Ishikawa (cell line): Measurements from ENCODE around the gene PTDSS2.

Source experiments
- CEBPB ChIP-seq: IDR thresholded peaks from 2 replicates; pipeline ENCODE4 v1.6.1; 2012
- CREB1 ChIP-seq: IDR thresholded peaks from 2 replicates; pipeline ENCODE4 v1.6.1; 2012; ENCODE audit warnings: low read depth
- EGR1 ChIP-seq: IDR thresholded peaks from 2 replicates; pipeline ENCODE4 v1.6.1; 2012
- EP300 ChIP-seq: IDR thresholded peaks from 2 replicates; pipeline ENCODE4 v1.6.1; 2012; ENCODE audit warnings: borderline replicate concordance
- FOXM1 ChIP-seq: IDR thresholded peaks from 2 replicates; pipeline ENCODE4 v1.6.1; 2012; ENCODE audit warnings: low read depth, borderline replicate concordance
- MAX ChIP-seq: IDR thresholded peaks from 2 replicates; pipeline ENCODE4 v1.6.1; 2012
- NFIC ChIP-seq: IDR thresholded peaks from 2 replicates; pipeline ENCODE4 v1.6.1; 2012
- RAD21 ChIP-seq: IDR thresholded peaks from 2 replicates; pipeline ENCODE4 v1.6.1; 2012; ENCODE audit warnings: low read depth
- REST ChIP-seq: IDR thresholded peaks from 2 replicates; pipeline ENCODE4 v1.6.1; 2012; ENCODE audit warnings: low read depth, mild to moderate bottlenecking
- TAF1 ChIP-seq: IDR thresholded peaks from 2 replicates; pipeline ENCODE4 v1.6.1; 2012; ENCODE audit warnings: low read depth, mild to moderate bottlenecking
- TCF12 ChIP-seq: IDR thresholded peaks from 2 replicates; pipeline ENCODE4 v1.6.1; 2012; ENCODE audit warnings: low read depth
- TEAD4 ChIP-seq: IDR thresholded peaks from 2 replicates; pipeline ENCODE4 v1.6.1; 2012
- USF1 ChIP-seq: IDR thresholded peaks from 2 replicates; pipeline ENCODE4 v1.6.1; 2012
- YY1 ChIP-seq: IDR thresholded peaks from 2 replicates; pipeline ENCODE4 v1.6.1; 2012; ENCODE audit warnings: low read depth
- ZBTB7A ChIP-seq: IDR thresholded peaks from 2 replicates; pipeline ENCODE4 v1.6.1; 2012; ENCODE audit warnings: low read depth

Gene PTDSS2

GRCh38 chr11:492427-493226, 42.5 kb downstream of the PTDSS2 start:
- peak; percentile 98 for TF ChIP-seq EGR1
- no peak for TF ChIP-seq REST
- peak; percentile 73 for TF ChIP-seq USF1
- no peak for TF ChIP-seq CREB1
- TF ChIP-seq RAD21 = peak; percentile 34; the same call in 1 of the 2 replicates
- peak; percentile 93 for TF ChIP-seq MAX
- TF ChIP-seq TCF12 = peak; percentile 99
- peak; percentile 79; the same call in 1 of the 2 replicates for TF ChIP-seq FOXM1
- peak; percentile 87 for TF ChIP-seq NFIC
- TF ChIP-seq CEBPB = peak; percentile 42; the same call in 1 of the 2 replicates
- peak; percentile 94 for TF ChIP-seq EP300
- TF ChIP-seq TEAD4 = peak; percentile 93
- peak; percentile 45; the same call in 1 of the 2 replicates for TF ChIP-seq YY1
- TF ChIP-seq ZBTB7A = peak; percentile 71; the same call in 1 of the 2 replicates
- TF ChIP-seq TAF1 = no peak

- no peak for TF ChIP-seq TEAD4
- no peak for TF ChIP-seq NFIC
- no peak for TF ChIP-seq TCF12
- no peak for TF ChIP-seq USF1
- no peak for TF ChIP-seq REST
- no peak for TF ChIP-seq ZBTB7A
- TF ChIP-seq TAF1 = no peak
- no peak for TF ChIP-seq FOXM1
- TF ChIP-seq CEBPB = no peak
- TF ChIP-seq RAD21 = no peak
- TF ChIP-seq MAX = no peak
- TF ChIP-seq EGR1 = no peak
- no peak for TF ChIP-seq CREB1
- TF ChIP-seq EP300 = no peak
- TF ChIP-seq YY1 = no peak
Observed at GRCh38 chr11:494761-495536, 44.9 kb downstream of the PTDSS2 start.

GRCh38 chr11:495537-495931, 45.5 kb downstream of the PTDSS2 start:
- TF ChIP-seq CREB1 (no peak), TAF1 (no peak)

GRCh38 chr11:496834-497564, 46.9 kb downstream of the PTDSS2 start:
- TF ChIP-seq TEAD4 = no peak

- TF ChIP-seq FOXM1 (no peak), REST (no peak), YY1 (no peak), RAD21 (no peak), ZBTB7A (no peak), NFIC (no peak), CEBPB (no peak), TEAD4 (no peak), EP300 (no peak), USF1 (no peak), CREB1 (no peak), MAX (no peak), TCF12 (no peak), EGR1 (no peak), TAF1 (no peak)
Observed at GRCh38 chr11:497565-498296, 47.7 kb downstream of the PTDSS2 start.
